Testis (tissue), 3 donors: ENCODE data around the gene TEX101. TPM values are rescaled to one million over a fixed set of nuclear protein-coding genes. Genes with fewer than 3 reads are reported as not detected.

Source experiments
- DNase-seq: peaks from one replicate; pipeline ENCODE4 v3.0.0-alpha.2; 2019
- H3K27ac ChIP-seq, 2 donors: fragments of 200-600 bp; sonication (generic); one replicate each; pipeline ENCODE4 v1.5.1; 2019
- H3K27me3 ChIP-seq: fragments of 200-600 bp; sonication (generic); one replicate; pipeline ENCODE4 v1.5.1; 2019
- H3K36me3 ChIP-seq: fragments of 200-600 bp; sonication (generic); one replicate; pipeline ENCODE4 v1.5.1; 2017; ENCODE audit warnings: low read depth; ENCODE audit errors: missing control alignments
- H3K4me1 ChIP-seq: fragments of 200-600 bp; sonication (generic); one replicate; pipeline ENCODE4 v1.5.1; 2019
- H3K4me3 ChIP-seq, 2 donors: fragments of 200-600 bp; sonication (generic); one replicate each; pipeline ENCODE4 v1.5.1; 2017 to 2019
- H3K9me3 ChIP-seq: fragments of 200-600 bp; sonication (generic); one replicate; pipeline ENCODE4 v1.5.1; 2017
- POLR2A ChIP-seq: fragments of 450-650 bp; IDR thresholded peaks from one replicate; pipeline ENCODE4 v1.6.1; 2017; ENCODE audit warnings: antibody characterized with exemption, mild to moderate bottlenecking, moderate library complexity
- WGBS, 2 donors: methylation state at CpG; one replicate each; pipeline ENCODE4 v1.1.5; 2018; 5-methylcytosine and 5-hydroxymethylcytosine counted together
- intact Hi-C: fragments of 100-400 bp; cut with DNase I; formaldehyde crosslinking; loops from one replicate; pipeline ENCODE4 v1.15.1; 2023; ENCODE audit warnings: low total_unique reads
- polyA plus RNA-seq: library from polyadenylated mRNA; stranded (reverse); fragments of 350-450 nt; fragmentation: Illumina TruSeq; extraction: RNeasy Lipid Tissue Mini Kit (QIAGEN cat#74804); gene quantifications from one replicate; pipeline ENCODE4 v1.2.3, GENCODE V29; 2014; ENCODE audit warnings: low read depth, low replicate concordance; ENCODE audit not compliant: insufficient read depth
- total RNA-seq, 2 donors: library from RNA; depleted of rRNA; stranded (reverse); fragments of >200 nt; gene quantifications; one replicate each; pipeline ENCODE4 v1.2.3, GENCODE V29; 2016
- TF ChIP-seq, protein P1 (sequence below), 3 experiments: fragments of 450-650 bp in 2 of 3; fragments of 200-600 bp in 1 of 3; sonication (generic) in 1 of 3; IDR thresholded peaks; one replicate each; pipeline ENCODE4 v1.5.1; 2016 to 2019; ENCODE audit warnings: antibody characterized with exemption in 3 of 3, mild to moderate bottlenecking in 2 of 3, moderate library complexity in 1 of 3

The TEX101 gene
- total and polyA plus RNA-seq, 3 donors from 2014 or later, result 73.1 to 231 (median 93.3) TPM

DNA sequence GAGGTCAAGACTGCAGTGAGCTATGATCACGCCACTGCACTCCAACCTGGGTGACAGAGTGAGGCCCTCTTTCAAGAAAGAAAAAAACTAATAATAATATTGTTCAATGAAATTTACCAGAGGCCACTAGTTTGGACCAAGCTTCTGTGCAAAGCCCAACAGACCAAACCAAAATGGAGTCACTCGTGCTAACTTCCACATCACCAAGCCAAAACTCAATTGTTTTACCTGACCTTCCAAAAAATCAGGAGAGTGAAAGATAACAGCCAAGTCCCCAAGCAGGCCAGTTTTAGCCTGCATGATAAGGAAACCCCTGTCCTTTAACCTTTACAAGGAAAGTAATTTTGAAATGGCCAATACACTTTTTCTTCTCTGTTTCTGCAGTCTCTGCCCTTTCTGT is 30.7 kb downstream of the TEX101 start:
- H3K4me1 ChIP-seq, result no peaks in the 10 kb centered on the region
- H3K36me3 ChIP-seq, result no peaks in the 10 kb centered on the region
- no peak overlapping the region for H3K4me3 ChIP-seq
- TF ChIP-seq, protein P1, sequence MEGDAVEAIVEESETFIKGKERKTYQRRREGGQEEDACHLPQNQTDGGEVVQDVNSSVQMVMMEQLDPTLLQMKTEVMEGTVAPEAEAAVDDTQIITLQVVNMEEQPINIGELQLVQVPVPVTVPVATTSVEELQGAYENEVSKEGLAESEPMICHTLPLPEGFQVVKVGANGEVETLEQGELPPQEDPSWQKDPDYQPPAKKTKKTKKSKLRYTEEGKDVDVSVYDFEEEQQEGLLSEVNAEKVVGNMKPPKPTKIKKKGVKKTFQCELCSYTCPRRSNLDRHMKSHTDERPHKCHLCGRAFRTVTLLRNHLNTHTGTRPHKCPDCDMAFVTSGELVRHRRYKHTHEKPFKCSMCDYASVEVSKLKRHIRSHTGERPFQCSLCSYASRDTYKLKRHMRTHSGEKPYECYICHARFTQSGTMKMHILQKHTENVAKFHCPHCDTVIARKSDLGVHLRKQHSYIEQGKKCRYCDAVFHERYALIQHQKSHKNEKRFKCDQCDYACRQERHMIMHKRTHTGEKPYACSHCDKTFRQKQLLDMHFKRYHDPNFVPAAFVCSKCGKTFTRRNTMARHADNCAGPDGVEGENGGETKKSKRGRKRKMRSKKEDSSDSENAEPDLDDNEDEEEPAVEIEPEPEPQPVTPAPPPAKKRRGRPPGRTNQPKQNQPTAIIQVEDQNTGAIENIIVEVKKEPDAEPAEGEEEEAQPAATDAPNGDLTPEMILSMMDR (IDR thresholded peaks at IDR 0.05), result no peak
- no peak overlapping the region for H3K27ac ChIP-seq
- H3K27me3 ChIP-seq, result no peaks in the 10 kb centered on the region
- no peaks in the 10 kb centered on the region for H3K9me3 ChIP-seq
- DNase-seq, result no peak
- intact Hi-C loops, result loop anchor here (5.0 kb wide), 1 partner anchor 72 kb away; no protein-coding TSS in a partner anchor
- 87 to 90% methylated on average over 2 of the region's 2 CpGs for WGBS, 2 donors

DNA sequence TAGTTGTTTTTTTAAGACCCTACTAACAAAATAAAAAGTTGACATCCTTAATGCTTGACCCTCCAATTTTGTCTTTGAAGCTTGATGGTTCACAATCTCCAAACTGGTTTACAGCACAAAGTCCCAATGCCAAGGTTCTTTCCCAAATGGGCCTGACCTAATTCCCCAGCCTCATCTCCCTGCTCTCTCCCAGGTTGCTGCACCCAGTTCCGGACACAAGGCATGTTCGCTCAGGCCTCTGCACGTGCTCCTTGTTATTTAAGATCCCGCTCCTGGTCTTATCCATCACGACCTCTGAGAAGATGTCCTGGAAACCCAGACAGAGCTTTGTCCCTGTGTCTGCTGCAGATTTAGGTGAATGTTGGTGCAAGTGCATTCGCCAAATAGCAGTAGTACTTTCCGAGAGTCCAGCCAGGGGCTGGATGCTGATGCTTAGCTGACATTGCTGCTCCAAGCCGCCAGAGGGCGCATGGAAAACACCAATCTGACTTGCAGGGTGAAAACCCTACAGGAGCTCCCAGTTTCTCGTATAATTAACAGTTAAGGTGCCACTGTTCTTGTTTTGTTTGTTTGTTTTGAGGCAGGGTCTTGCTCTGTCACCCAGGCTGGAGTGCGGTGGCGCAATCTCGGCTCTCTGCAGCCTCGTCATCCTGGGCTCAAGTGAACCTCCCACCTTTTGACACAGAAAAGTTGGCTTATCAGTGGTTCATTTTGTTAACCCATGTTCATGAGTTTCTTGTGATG is 32.2 kb downstream of the TEX101 start:
- Histone ChIP-seq H3K36me3 (no peaks in the 10 kb centered on the region), H3K27me3 (no peaks in the 10 kb centered on the region), H3K4me1 (no peaks in the 10 kb centered on the region), H3K4me3 (no peak overlapping the region), H3K27ac (no peak overlapping the region), H3K9me3 (no peaks in the 10 kb centered on the region)
- 23 to 27% methylated on average over 14 of the region's 14 CpGs for WGBS, 2 donors
- no peak for TF ChIP-seq POLR2A
- TF ChIP-seq, protein P1 (IDR thresholded peaks at IDR 0.05), result peak; percentile 93 to 96 (median 96)
- peak; percentile 83 for DNase-seq
- intact Hi-C loops, result loop anchor here (5.0 kb wide), 1 partner anchor 70 kb away; no protein-coding TSS in a partner anchor

DNA sequence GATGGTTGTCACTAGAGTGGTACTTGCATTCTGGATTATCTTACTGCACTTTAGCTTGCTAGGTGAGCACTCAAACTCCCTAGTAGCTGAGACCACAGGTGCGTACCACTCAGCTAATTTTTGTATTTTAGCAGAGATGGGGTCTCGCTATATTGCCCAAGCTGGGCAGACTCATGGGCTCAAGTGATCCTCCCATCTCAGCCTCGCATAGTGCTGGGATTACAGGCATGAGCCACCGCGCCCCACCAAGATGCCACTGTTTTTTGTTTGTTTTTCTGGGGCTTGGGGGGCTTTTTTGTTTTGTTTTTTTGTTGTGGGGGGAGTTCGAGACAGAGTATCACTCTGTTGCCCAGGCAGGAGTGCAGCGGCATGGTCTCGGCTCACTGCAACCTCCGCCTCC is 33.0 kb downstream of the TEX101 start:
- Histone ChIP-seq H3K27ac (no peak overlapping the region), H3K36me3 (no peaks in the 10 kb centered on the region), H3K9me3 (no peaks in the 10 kb centered on the region), H3K4me1 (no peaks in the 10 kb centered on the region), H3K4me3 (no peak overlapping the region), H3K27me3 (no peaks in the 10 kb centered on the region)
- 82% methylated on average over 8 to 9 of the region's 9 CpGs for WGBS, 2 donors
- no peak for DNase-seq
- TF ChIP-seq POLR2A, result no peak
- TF ChIP-seq, protein P1 (IDR thresholded peaks at IDR 0.05), result no peak
- intact Hi-C loops, result loop anchor here (5.0 kb wide), 1 partner anchor 70 kb away; no protein-coding TSS in a partner anchor

DNA sequence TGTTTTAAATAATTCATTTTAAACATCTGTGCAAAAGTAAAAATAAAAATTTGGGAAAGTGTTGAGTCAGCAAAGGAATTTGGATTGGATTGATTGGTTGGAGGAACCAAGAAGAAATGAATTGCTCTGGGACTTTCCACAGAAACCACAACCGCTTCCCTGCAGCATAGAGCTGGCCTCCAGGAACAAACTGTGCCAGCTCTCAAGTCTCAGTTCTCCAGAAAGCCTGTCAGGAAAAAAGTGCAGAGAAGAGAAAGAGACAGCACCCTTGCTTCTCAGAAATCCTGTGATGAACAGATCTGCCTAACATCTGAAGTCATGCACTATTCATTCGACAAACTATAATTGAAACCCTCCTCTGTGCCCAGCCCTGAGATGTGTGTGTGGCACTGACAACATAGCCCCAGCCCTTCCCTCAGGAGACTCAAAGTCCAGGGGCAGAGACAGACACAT is 35.9 kb downstream of the TEX101 start:
- Histone ChIP-seq H3K9me3 (no peaks in the 10 kb centered on the region), H3K36me3 (no peaks in the 10 kb centered on the region), H3K4me3 (no peak overlapping the region), H3K27ac (no peak overlapping the region), H3K4me1 (no peaks in the 10 kb centered on the region), H3K27me3 (no peaks in the 10 kb centered on the region)
- TF ChIP-seq, protein P1 (IDR thresholded peaks at IDR 0.05), result no peak
- TF ChIP-seq POLR2A, result no peak
- 59 to 76% methylated on average over 2 of the region's 2 CpGs for WGBS, 2 donors
- intact Hi-C loops, result no loop called here
- DNase-seq, result no peak

DNA sequence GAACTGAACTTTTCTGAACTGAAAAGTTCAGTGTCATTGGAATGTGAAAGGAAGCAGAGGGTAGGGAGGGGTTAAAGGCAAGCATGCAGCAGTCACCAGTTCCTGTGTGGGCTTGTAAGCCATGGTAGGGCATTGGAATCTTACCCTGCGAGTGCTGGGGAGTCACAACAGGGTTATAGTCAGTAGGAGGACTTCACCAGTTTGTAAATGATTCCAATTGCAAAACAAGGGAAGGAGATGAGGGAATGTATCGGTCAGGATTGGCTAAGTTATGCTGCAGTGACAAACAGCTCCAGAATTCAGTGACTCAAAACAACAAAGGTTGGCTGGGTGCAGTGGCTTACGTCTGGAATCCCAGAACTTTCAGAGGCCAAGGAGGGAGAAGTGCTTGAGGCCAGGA is 37.9 kb downstream of the TEX101 start:
- Histone ChIP-seq H3K36me3 (no peaks in the 10 kb centered on the region), H3K4me1 (no peaks in the 10 kb centered on the region), H3K4me3 (no peak overlapping the region), H3K27me3 (no peaks in the 10 kb centered on the region), H3K9me3 (no peaks in the 10 kb centered on the region), H3K27ac (no peak overlapping the region)
- TF ChIP-seq, protein P1 (IDR thresholded peaks at IDR 0.05), result no peak
- no peak for TF ChIP-seq POLR2A
- 76 to 78% methylated on average over 3 of the region's 3 CpGs for WGBS, 2 donors
- DNase-seq, result no peak
- intact Hi-C loops, result no loop called here
